Endothelial cell of umbilical vein (primary cell): Measurements from ENCODE around the gene LLGL2. TPM values are rescaled to one million over a fixed set of nuclear protein-coding genes. Genes with fewer than 3 reads are reported as not detected.

Source experiments
- BruUV-seq: library from RNA; stranded (reverse); fragments of 400-500 nt; replicated peaks from 2 replicates; lab custom pipeline; 2021; lab: Mats Ljungman, UMichigan
- CTCF ChIA-PET: fragments of 300-600, 350-600 bp; sonication (Branson Sonifier 250); formaldehyde crosslinking; loops from one replicate; lab custom pipeline; 2021; ENCODE audit warnings: antibody characterized with exemption, inconsistent platforms; lab: Charles Lee
- POLR2A ChIA-PET: fragments of 300-600, 350-600 bp; sonication (Branson Sonifier 250); formaldehyde crosslinking; loops from one replicate; lab custom pipeline; 2021; ENCODE audit warnings: antibody characterized with exemption, inconsistent platforms; lab: Charles Lee
- DNase-seq: peaks from one replicate; pipeline ENCODE4 v3.0.0-alpha.2; 2011; ENCODE audit warnings: low read depth, low spot score
- FAIRE-seq: peaks from 2 replicates; lab custom pipeline; 2011; peaks lifted over from hg19 to GRCh38; lab: Jason Lieb, UNC
- H2AFZ ChIP-seq: 2 replicates; pipeline ENCODE4 v1.6.0; 2012; ENCODE audit warnings: low read depth, low read length, control low read depth, inconsistent platforms
- H3K27ac ChIP-seq: 2 replicates; pipeline ENCODE4 v1.5.1; 2011; ENCODE audit warnings: low read depth, mild to moderate bottlenecking, control low read depth, low read length, moderate library complexity; ENCODE audit not compliant: insufficient read depth
- H3K27me3 ChIP-seq, 2 experiments: 2 replicates each; pipeline versions ENCODE4 v1.6.0 to v1.6.1; 2011; ENCODE audit warnings: low read length in 2 of 2, mixed read lengths in 1 of 2; ENCODE audit not compliant: control insufficient read depth in 2 of 2, insufficient read depth in 2 of 2
- H3K36me3 ChIP-seq, 2 experiments: 2 replicates in 1 of 2; 3 replicates in 1 of 2; pipeline ENCODE4 v1.5.1; 2011; ENCODE audit warnings: low read length in 2 of 2, mild to moderate bottlenecking in 1 of 2, moderate library complexity in 1 of 2; ENCODE audit not compliant: control insufficient read depth in 2 of 2, insufficient read depth in 2 of 2; ENCODE audit errors: extremely low read depth in 1 of 2
- H3K4me1 ChIP-seq: 3 replicates; pipeline ENCODE4 v1.5.1; 2011; ENCODE audit warnings: mild to moderate bottlenecking, low read length; ENCODE audit not compliant: control insufficient read depth, insufficient read depth; ENCODE audit errors: extremely low read depth
- H3K4me2 ChIP-seq: 2 replicates; pipeline ENCODE4 v1.6.1; 2011; ENCODE audit warnings: low read length, control low read depth, mixed read lengths; ENCODE audit not compliant: insufficient read depth
- H3K4me3 ChIP-seq, 3 experiments: fragments of 200-600 bp in 1 of 3; sonication (generic), shearing (Covaris generic) in 1 of 3; replicated peaks in 1 of 3; 2 replicates each; pipeline ENCODE4 v1.5.1; 2011 to 2016; ENCODE audit warnings: control low read depth in 3 of 3, low read length in 3 of 3, mild to moderate bottlenecking in 2 of 3, inconsistent platforms in 1 of 3, low read depth in 1 of 3, moderate library complexity in 1 of 3; ENCODE audit not compliant: insufficient read depth in 1 of 3
- H3K79me2 ChIP-seq: 2 replicates; pipeline ENCODE4 v1.6.0; 2012; ENCODE audit warnings: low read length, inconsistent platforms; ENCODE audit not compliant: control insufficient read depth, insufficient read depth
- H3K9ac ChIP-seq: replicated peaks from 2 replicates; pipeline ENCODE3; 2011; ENCODE audit warnings: low read length, control low read depth; ENCODE audit not compliant: insufficient read depth; ENCODE audit errors: extremely low read depth
- H3K9me1 ChIP-seq: replicated peaks from 3 replicates; pipeline ENCODE4 v1.6.0; 2011; ENCODE audit warnings: mild to moderate bottlenecking, low read length; ENCODE audit not compliant: control insufficient read depth, insufficient read depth; ENCODE audit errors: extremely low read depth
- H3K9me3 ChIP-seq: replicated peaks from 2 replicates; pipeline ENCODE4 v1.5.1; 2012; ENCODE audit warnings: low read length, inconsistent platforms; ENCODE audit not compliant: control insufficient read depth, insufficient read depth
- H4K20me1 ChIP-seq: replicated peaks from 2 replicates; pipeline ENCODE3; 2011; ENCODE audit warnings: mild to moderate bottlenecking, low read length; ENCODE audit not compliant: control insufficient read depth, insufficient read depth; ENCODE audit errors: extremely low read depth
- EZH2 ChIP-seq: IDR thresholded peaks from 2 replicates; pipeline ENCODE4 v1.6.1; 2012; ENCODE audit warnings: borderline replicate concordance, low read depth, mild to moderate bottlenecking, moderate library complexity, low read length, inconsistent platforms; ENCODE audit not compliant: severe bottlenecking
- FOS ChIP-seq: IDR thresholded peaks from 2 replicates; pipeline ENCODE4 v1.6.1; 2011; ENCODE audit warnings: mild to moderate bottlenecking, low read length, moderate library complexity, borderline replicate concordance; ENCODE audit not compliant: insufficient read depth
- GATA2 ChIP-seq: IDR thresholded peaks from 2 replicates; pipeline ENCODE4 v1.7.0; 2011; ENCODE audit warnings: low read depth, mild to moderate bottlenecking, moderate library complexity, mixed read lengths, low read length; ENCODE audit not compliant: insufficient read length, insufficient read depth
- JUN ChIP-seq: IDR thresholded peaks from 2 replicates; pipeline ENCODE4 v1.6.1; 2011; ENCODE audit warnings: borderline replicate concordance, low read depth; ENCODE audit not compliant: insufficient read length, insufficient read depth
- MAX ChIP-seq: IDR thresholded peaks from 2 replicates; pipeline ENCODE4 v1.6.1; 2011; ENCODE audit not compliant: insufficient read depth, insufficient read length
- MYC ChIP-seq: IDR thresholded peaks from one replicate; pipeline ENCODE4 v1.6.1; 2011; ENCODE audit warnings: mild to moderate bottlenecking, low read depth, low read length
- POLR2A ChIP-seq: IDR thresholded peaks from 2 replicates; pipeline ENCODE4 v1.6.1; 2012; ENCODE audit warnings: low read depth, mild to moderate bottlenecking, control low read depth, low read length
- POLR2AphosphoS5 ChIP-seq: IDR thresholded peaks from 2 replicates; pipeline ENCODE4 v1.6.1; 2012; ENCODE audit warnings: low read depth, mild to moderate bottlenecking, control low read depth, low read length, moderate library complexity; ENCODE audit not compliant: insufficient read depth
- dilution Hi-C: fragments of 300-500 bp; cut with MboI; formaldehyde crosslinking; loops from one replicate; pipeline ENCODE4 v1.15.0; 2019; ENCODE audit warnings: low sequenced_read_pairs; ENCODE audit not compliant: extremely low pct_ligation_motif_present
- intact Hi-C: fragments of 100-400 bp; cut with micrococcal nuclease; formaldehyde crosslinking; loops from one replicate; pipeline ENCODE4 v1.10.0; 2022
- polyA plus RNA-seq, 4 experiments: library from polyadenylated mRNA; depleted of rRNA in 3 of 4; stranded (reverse) in 3 of 4; unstranded in 1 of 4; fragments of >200 nt; gene quantifications; 2 replicates each; pipeline versions ENCODE4 v1.2.1 to v1.2.3, GENCODE V29; 2011 to 2012; ENCODE audit warnings: missing spikeins in 1 of 4
- total RNA-seq: library from RNA; stranded (reverse); gene quantifications from 2 replicates; pipeline ENCODE4 v1.2.3, GENCODE V29; 2021
- TF ChIP-seq, protein P1 (sequence below), 2 donors: IDR thresholded peaks; 1 replicate in 1 of 2; 2 replicates in 1 of 2; pipeline ENCODE4 v1.5.1; 2011; ENCODE audit warnings: low read length in 2 of 2, mild to moderate bottlenecking in 2 of 2, moderate library complexity in 2 of 2, control low read depth in 1 of 2, inconsistent platforms in 1 of 2, low read depth in 1 of 2; ENCODE audit not compliant: insufficient read depth in 1 of 2; ENCODE audit errors: extremely low read depth in 1 of 2

The LLGL2 gene
- total and polyA plus RNA-seq, 2 donors (not counting 3 experiments of a cell fraction or from before 2014, with no cell fraction given): 5.3 to 5.4 TPM

DNA sequence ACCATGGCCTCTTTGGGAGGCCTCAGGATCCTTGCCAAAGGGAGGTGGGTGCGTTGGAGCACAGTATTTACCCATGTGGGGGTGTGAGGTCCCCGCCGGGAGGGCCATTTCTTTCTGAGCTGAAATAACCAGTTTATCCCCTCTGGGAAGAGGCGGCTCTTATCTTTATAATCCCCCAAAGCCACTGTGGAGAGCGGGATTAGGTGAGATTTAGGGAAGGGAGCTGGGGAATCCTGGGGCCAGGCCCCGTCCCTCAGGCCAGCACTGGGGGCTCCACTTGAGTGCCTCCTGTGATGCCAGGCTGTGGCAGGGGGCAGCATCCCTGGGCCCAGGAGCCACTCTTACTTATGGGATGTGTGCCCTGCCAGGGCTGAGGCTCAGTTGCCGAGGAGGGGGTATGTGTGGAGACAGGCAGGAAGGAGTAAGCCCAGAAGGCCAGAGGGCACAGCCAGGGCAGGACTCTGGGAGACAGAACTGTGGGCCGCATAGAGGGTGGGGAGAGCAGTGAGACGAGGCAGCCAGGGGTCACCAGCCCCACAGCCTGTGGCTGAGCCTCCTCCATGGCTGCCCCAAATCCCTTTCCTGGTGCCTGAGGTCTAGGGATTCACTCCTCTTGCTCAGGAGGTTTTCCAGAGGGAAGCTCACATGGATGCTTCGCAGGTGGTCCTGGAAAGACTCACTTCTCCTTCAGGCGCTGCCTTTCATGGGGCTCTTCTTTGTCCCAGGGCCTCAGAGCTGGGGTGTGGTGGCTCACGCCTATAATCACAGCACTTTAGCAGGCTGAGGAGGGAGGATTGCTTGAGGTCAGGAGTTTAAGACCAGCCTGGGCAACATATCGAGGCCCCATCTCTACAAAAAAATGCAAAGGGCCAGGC is 44.1 kb upstream of the LLGL2 start:
- no peaks in the 10 kb centered on the region for H3K9me3 ChIP-seq
- no peaks in the 10 kb centered on the region for H3K27me3 ChIP-seq
- no peak overlapping the region for H2AFZ ChIP-seq
- ChIA-PET CTCF (interaction anchor here (1.6 to 2.2 kb wide), 3 partner anchors 30 to 59 kb away, joined by 3 to 5 read pairs (median 4); partner anchors contain the start of gene TSEN54), POLR2A (no interaction called here)
- intact Hi-C loops (no loop called here), dilution Hi-C loops (no loop called here)
- no peaks in the 10 kb centered on the region for H3K79me2 ChIP-seq
- no peak overlapping the region for H3K4me3 ChIP-seq
- FAIRE-seq (no peak), DNase-seq (no peak)
- peaks cover 3% of the 10 kb centered on the region for H3K4me1 ChIP-seq
- no peaks in the 10 kb centered on the region for H3K9me1 ChIP-seq
- no peaks in the 10 kb centered on the region for H3K36me3 ChIP-seq
- no peak overlapping the region for H3K9ac ChIP-seq
- BruUV-seq: no TSS peak
- H4K20me1 ChIP-seq: no peaks in the 10 kb centered on the region
- no peak overlapping the region for H3K27ac ChIP-seq
- no peak for TF ChIP-seq POLR2A
- TF ChIP-seq JUN: no peak
- TF ChIP-seq MAX: no peak
- TF ChIP-seq, protein P1, sequence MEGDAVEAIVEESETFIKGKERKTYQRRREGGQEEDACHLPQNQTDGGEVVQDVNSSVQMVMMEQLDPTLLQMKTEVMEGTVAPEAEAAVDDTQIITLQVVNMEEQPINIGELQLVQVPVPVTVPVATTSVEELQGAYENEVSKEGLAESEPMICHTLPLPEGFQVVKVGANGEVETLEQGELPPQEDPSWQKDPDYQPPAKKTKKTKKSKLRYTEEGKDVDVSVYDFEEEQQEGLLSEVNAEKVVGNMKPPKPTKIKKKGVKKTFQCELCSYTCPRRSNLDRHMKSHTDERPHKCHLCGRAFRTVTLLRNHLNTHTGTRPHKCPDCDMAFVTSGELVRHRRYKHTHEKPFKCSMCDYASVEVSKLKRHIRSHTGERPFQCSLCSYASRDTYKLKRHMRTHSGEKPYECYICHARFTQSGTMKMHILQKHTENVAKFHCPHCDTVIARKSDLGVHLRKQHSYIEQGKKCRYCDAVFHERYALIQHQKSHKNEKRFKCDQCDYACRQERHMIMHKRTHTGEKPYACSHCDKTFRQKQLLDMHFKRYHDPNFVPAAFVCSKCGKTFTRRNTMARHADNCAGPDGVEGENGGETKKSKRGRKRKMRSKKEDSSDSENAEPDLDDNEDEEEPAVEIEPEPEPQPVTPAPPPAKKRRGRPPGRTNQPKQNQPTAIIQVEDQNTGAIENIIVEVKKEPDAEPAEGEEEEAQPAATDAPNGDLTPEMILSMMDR (IDR thresholded peaks at IDR 0.05; ENCODE audit: extremely low read depth in 1 of 2, insufficient read depth in 1 of 2, low read depth in 1 of 2, low read length in 2 of 2): no peak
- no peak for TF ChIP-seq EZH2
- TF ChIP-seq MYC: no peak
- no peak for TF ChIP-seq POLR2AphosphoS5
- no peak for TF ChIP-seq FOS
- TF ChIP-seq GATA2: no peak
- no peak overlapping the region for H3K4me2 ChIP-seq
